HG02938 (cell line): ENCODE measurements around the gene ERVK3-1.

ENCODE experiments used
- ATAC-seq: cut with Tn5 transposase; IDR thresholded peaks from one replicate; pipeline ENCODE4 v1.9.1; 2021; ENCODE audit warnings: mild to moderate bottlenecking, moderate library complexity; ENCODE audit not compliant: unreplicated experiment

The ERVK3-1 gene

GRCh38 chr19:58357481-58358145 is 52.4 kb downstream of the ERVK3-1 start:
- ATAC-seq, result no peak

- ATAC-seq, result peak; percentile 8
These were observed 56.7 kb downstream of the ERVK3-1 start for GRCh38 chr19:58361900-58362271.

- peak; percentile 78 for ATAC-seq
These were observed 57.3 kb downstream of the ERVK3-1 start, which contains the start of gene ZNF497 for GRCh38 chr19:58362272-58362994. TSS of gene ZNF497 (minus strand) at chr19:58362751. CDS start at chr19:58357635, 5,116 bp downstream.

GRCh38 chr19:58364146-58364545 is 59.0 kb downstream of the ERVK3-1 start:
- no peak for ATAC-seq
